MCF 10A (cell line): Measurements from ENCODE around the gene PRSS50. TPM values are rescaled to one million over a fixed set of nuclear protein-coding genes. Genes with fewer than 3 reads are reported as not detected.
A peak's percentile ranks its signal among the peaks of the same experiment; 100 is the strongest.

Experiments
- BruUV-seq: library from RNA; stranded (reverse); fragments of 400-500 nt; replicated peaks from 2 replicates; lab custom pipeline; 2021; lab: Mats Ljungman, UMichigan
- CTCF ChIA-PET: fragments of 300-600 bp; sonication (Branson Sonifier 250); formaldehyde crosslinking; extraction: SDS; loops from one replicate; lab custom pipeline; 2021; ENCODE audit warnings: antibody characterized with exemption, inconsistent platforms; lab: Yijun Ruan, JAX
- POLR2A ChIA-PET: fragments of 300-600, 350-650 bp; sonication (Branson Sonifier 250); formaldehyde crosslinking; extraction: SDS; loops from one replicate; lab custom pipeline; 2020; ENCODE audit warnings: antibody characterized with exemption, inconsistent platforms; lab: Yijun Ruan, JAX
- DNase-seq: peaks from one replicate; pipeline ENCODE4 v3.0.0-alpha.2; 2018; ENCODE audit not compliant: unreplicated experiment
- H3K27ac Mint-ChIP-seq: one replicate; pipeline ENCODE4 v1.8.0; 2022; ENCODE audit warnings: mild to moderate bottlenecking, low read depth, mixed read lengths; ENCODE audit not compliant: unreplicated experiment
- H3K27me3 Mint-ChIP-seq: one replicate; pipeline ENCODE4 v1.8.0; 2022; ENCODE audit warnings: mixed read lengths; ENCODE audit not compliant: insufficient read depth, unreplicated experiment
- H3K36me3 Mint-ChIP-seq: one replicate; pipeline ENCODE4 v1.8.0; 2022; ENCODE audit warnings: mild to moderate bottlenecking, moderate library complexity, mixed read lengths; ENCODE audit not compliant: insufficient read depth, unreplicated experiment
- H3K4me1 Mint-ChIP-seq: one replicate; pipeline ENCODE4 v1.8.0; 2022; ENCODE audit warnings: mixed read lengths; ENCODE audit not compliant: insufficient read depth, unreplicated experiment
- H3K4me3 Mint-ChIP-seq: one replicate; pipeline ENCODE4 v1.8.0; 2022; ENCODE audit warnings: mild to moderate bottlenecking, moderate library complexity, mixed read lengths; ENCODE audit not compliant: unreplicated experiment
- H3K9me3 Mint-ChIP-seq: one replicate; pipeline ENCODE4 v1.8.0; 2022; ENCODE audit warnings: mixed read lengths; ENCODE audit not compliant: unreplicated experiment
- intact Hi-C: fragments of 100-400 bp; cut with micrococcal nuclease; formaldehyde crosslinking; loops from 2 replicates; pipeline ENCODE4 v1.14.1; 2022
- total RNA-seq: library from RNA; stranded (reverse); gene quantifications from 2 replicates; pipeline ENCODE4 v1.2.3, GENCODE V29; 2022
- TF ChIP-seq, protein P1 (sequence below): fragments of 200-600 bp; IDR thresholded peaks from one replicate; pipeline ENCODE4 v1.8.0; 2022; ENCODE audit warnings: antibody characterized with exemption, mild to moderate bottlenecking; ENCODE audit not compliant: unreplicated experiment

PRSS50 gene
- total RNA-seq, 1 experiment from 2014 or later: not detected

- BruUV-seq: no TSS peak
- no peaks in the 10 kb centered on the region for H3K36me3 Mint-ChIP-seq
- no peak overlapping the region for H3K27ac Mint-ChIP-seq
- intact Hi-C loops: no loop called here
- peak overlapping the region; percentile 38 for H3K4me3 Mint-ChIP-seq
- peaks cover 49% of the 10 kb centered on the region for H3K4me1 Mint-ChIP-seq
- DNase-seq: no peak
- ChIA-PET POLR2A (interaction anchor here (0.7 kb wide), 1 partner anchor 24 kb away, joined by 3 read pairs; no protein-coding TSS in a partner anchor), CTCF (no interaction called here)
- TF ChIP-seq, protein P1, sequence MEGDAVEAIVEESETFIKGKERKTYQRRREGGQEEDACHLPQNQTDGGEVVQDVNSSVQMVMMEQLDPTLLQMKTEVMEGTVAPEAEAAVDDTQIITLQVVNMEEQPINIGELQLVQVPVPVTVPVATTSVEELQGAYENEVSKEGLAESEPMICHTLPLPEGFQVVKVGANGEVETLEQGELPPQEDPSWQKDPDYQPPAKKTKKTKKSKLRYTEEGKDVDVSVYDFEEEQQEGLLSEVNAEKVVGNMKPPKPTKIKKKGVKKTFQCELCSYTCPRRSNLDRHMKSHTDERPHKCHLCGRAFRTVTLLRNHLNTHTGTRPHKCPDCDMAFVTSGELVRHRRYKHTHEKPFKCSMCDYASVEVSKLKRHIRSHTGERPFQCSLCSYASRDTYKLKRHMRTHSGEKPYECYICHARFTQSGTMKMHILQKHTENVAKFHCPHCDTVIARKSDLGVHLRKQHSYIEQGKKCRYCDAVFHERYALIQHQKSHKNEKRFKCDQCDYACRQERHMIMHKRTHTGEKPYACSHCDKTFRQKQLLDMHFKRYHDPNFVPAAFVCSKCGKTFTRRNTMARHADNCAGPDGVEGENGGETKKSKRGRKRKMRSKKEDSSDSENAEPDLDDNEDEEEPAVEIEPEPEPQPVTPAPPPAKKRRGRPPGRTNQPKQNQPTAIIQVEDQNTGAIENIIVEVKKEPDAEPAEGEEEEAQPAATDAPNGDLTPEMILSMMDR: no peak
- H3K27me3 Mint-ChIP-seq: no peaks in the 10 kb centered on the region
- H3K9me3 Mint-ChIP-seq: no peaks in the 10 kb centered on the region
Measured at GRCh38 chr3:46694520-46694919, 23.1 kb downstream of the PRSS50 start.

- Mint-ChIP-seq H3K27me3 (no peaks in the 10 kb centered on the region), H3K9me3 (no peaks in the 10 kb centered on the region), H3K27ac (no peak overlapping the region), H3K4me1 (peaks cover 49% of the 10 kb centered on the region), H3K4me3 (peak overlapping the region; percentile 84), H3K36me3 (no peaks in the 10 kb centered on the region)
- POLR2A ChIA-PET: interaction anchor here (0.7 to 3.7 kb wide), 12 partner anchors 9 to 687 kb away, joined by 3 to 27 read pairs (median 8); partner anchors contain the start of genes CCDC12, NBEAL2, PTPN23 and SETD2
- CTCF ChIA-PET: interaction anchor here (0.6 to 0.7 kb wide), 3 partner anchors 747 to 1101 kb away, joined by 3 to 4 read pairs (median 4); partner anchors contain the start of gene ELP6
- TF ChIP-seq, protein P1: no peak
- intact Hi-C loops: loop anchor here (1.0 kb wide), 1 partner anchor 206 kb away; no protein-coding TSS in a partner anchor
- BruUV-seq: no TSS peak
- no peak for DNase-seq
Measured at GRCh38 chr3:46693892-46694226, 23.8 kb downstream of the PRSS50 start.

GRCh38 chr3:46693038-46693891, 24.4 kb downstream of the PRSS50 start, which contains the start of gene ALS2CL:
Gene ALS2CL (minus strand): TSS chr3:46693679. CDS start chr3:46689440, 4,239 bp downstream.
- no peaks in the 10 kb centered on the region for H3K27me3 Mint-ChIP-seq
- TSS peak; percentile 95 for BruUV-seq
- H3K4me1 Mint-ChIP-seq: peaks cover 49% of the 10 kb centered on the region
- no peaks in the 10 kb centered on the region for H3K9me3 Mint-ChIP-seq
- POLR2A ChIA-PET: interaction anchor here (0.6 to 3.7 kb wide), 21 partner anchors 10 to 1773 kb away, joined by 3 to 27 read pairs (median 5); partner anchors contain the start of genes CCDC12, NBEAL2, PTPN23 and SETD2
- peak; percentile 64 for DNase-seq
- intact Hi-C loops: loop anchor here (1.0 kb wide), 1 partner anchor 205 kb away; no protein-coding TSS in a partner anchor
- CTCF ChIA-PET: interaction anchor here (0.6 to 3.1 kb wide), 4 partner anchors 204 to 1101 kb away, joined by 3 to 18 read pairs (median 4); partner anchors contain the start of gene ELP6
- H3K27ac Mint-ChIP-seq: peak within 1 kb of the TSS; percentile 94
- no peaks in the 10 kb centered on the region for H3K36me3 Mint-ChIP-seq
- H3K4me3 Mint-ChIP-seq: peak within 1 kb of the TSS; percentile 84
- TF ChIP-seq, protein P1: no peak

- POLR2A ChIA-PET: interaction anchor here (0.5 to 3.7 kb wide), 22 partner anchors 11 to 1774 kb away, joined by 3 to 27 read pairs (median 5); partner anchors contain the start of genes CCDC12, NBEAL2, PTPN23 and SETD2
Measured at GRCh38 chr3:46692566-46692990, 25.1 kb downstream of the PRSS50 start.

More at GRCh38 chr3:46692566-46692990, 25.1 kb downstream of the PRSS50 start:
- no peaks in the 10 kb centered on the region for H3K27me3 Mint-ChIP-seq
- TF ChIP-seq, protein P1: no peak
- BruUV-seq: no TSS peak
- DNase-seq: peak; percentile 95
- H3K4me3 Mint-ChIP-seq: peak overlapping the region; percentile 84
- peaks cover under 1% of the 10 kb centered on the region for H3K36me3 Mint-ChIP-seq
- intact Hi-C loops: no loop called here
- H3K4me1 Mint-ChIP-seq: peaks cover 49% of the 10 kb centered on the region
- peak overlapping the region; percentile 94 for H3K27ac Mint-ChIP-seq
- no peaks in the 10 kb centered on the region for H3K9me3 Mint-ChIP-seq
- CTCF ChIA-PET: interaction anchor here (0.8 to 3.1 kb wide), 3 partner anchors 202 to 216 kb away, joined by 3 to 18 read pairs (median 4); no protein-coding TSS in a partner anchor
